ENCODE measurements around the gene DCTPP1.

DNA sequence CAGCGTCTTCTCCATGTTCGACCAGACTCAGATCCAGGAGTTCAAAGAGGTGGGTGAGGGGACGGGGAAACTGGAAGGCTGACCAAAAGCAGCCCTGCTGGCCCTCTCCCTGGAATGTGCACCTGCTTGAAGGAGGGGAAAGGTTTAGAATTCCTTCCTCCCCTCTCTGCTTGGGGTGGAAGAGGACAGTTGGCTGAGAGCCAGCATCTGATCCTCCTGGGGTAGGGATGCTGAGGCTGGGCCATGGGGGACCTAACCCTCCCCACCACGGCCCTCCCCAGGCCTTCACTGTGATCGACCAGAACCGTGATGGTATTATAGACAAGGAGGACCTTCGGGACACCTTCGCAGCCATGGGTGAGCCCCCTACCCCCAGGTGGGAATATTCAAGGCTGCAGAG lies 54.0 kb downstream of the DCTPP1 start:
- TF ChIP-seq CTCF (IDR thresholded peaks at IDR 0.05; ENCODE audit: low read length) (no peak), EZH2 (optimal IDR thresholded peaks at IDR 0.05; ENCODE audit: low read depth, low read length) (no peak), EZH2phosphoT487 (IDR thresholded peaks at IDR 0.05; ENCODE audit: low read length) (no peak)
